HepG2 (cell line): ENCODE results near the gene INAFM1. TPM values are rescaled to one million over a fixed set of nuclear protein-coding genes. Genes with fewer than 3 reads are reported as not detected.

Experiments used
- BRCA1 ChIP-seq: sonication (generic); formaldehyde crosslinking; IDR thresholded peaks from 2 replicates; pipeline ENCODE4 v1.4.0; 2020; ENCODE audit warnings: missing genetic modification reagents
- MAFG ChIP-seq: sonication (generic); formaldehyde crosslinking; IDR thresholded peaks from 2 replicates; pipeline ENCODE4 v1.5.1; 2020; ENCODE audit warnings: mild to moderate bottlenecking, missing genetic modification reagents
- MYNN ChIP-seq: sonication (generic); formaldehyde crosslinking; IDR thresholded peaks from 2 replicates; pipeline ENCODE4 v1.4.0; 2020; ENCODE audit warnings: mild to moderate bottlenecking, low read depth, missing genetic modification reagents
- PAXIP1 ChIP-seq: sonication (generic); formaldehyde crosslinking; conservative IDR thresholded peaks from 2 replicates; pipeline ENCODE4 v1.4.0; 2020; ENCODE audit warnings: mild to moderate bottlenecking, missing genetic modification reagents, moderate library complexity
- TSC22D2 ChIP-seq: sonication (generic); formaldehyde crosslinking; IDR thresholded peaks from 2 replicates; pipeline ENCODE4 v1.5.1; 2020; ENCODE audit warnings: missing genetic modification reagents, mild to moderate bottlenecking, borderline replicate concordance
- ZNF546 ChIP-seq: sonication (generic); formaldehyde crosslinking; conservative IDR thresholded peaks from 2 replicates; pipeline ENCODE4 v1.8.1; 2023; ENCODE audit warnings: mild to moderate bottlenecking, missing genetic modification reagents
- ZNF598 ChIP-seq: sonication (generic); formaldehyde crosslinking; IDR thresholded peaks from 2 replicates; pipeline ENCODE4 v1.5.1; 2020; ENCODE audit warnings: mild to moderate bottlenecking, missing genetic modification reagents, borderline replicate concordance
- ZNF782 ChIP-seq: sonication (generic); formaldehyde crosslinking; IDR thresholded peaks from 2 replicates; pipeline ENCODE4 v1.4.0; 2020; ENCODE audit warnings: missing genetic modification reagents, mild to moderate bottlenecking, borderline replicate concordance
- ZNF878 ChIP-seq: sonication (generic); formaldehyde crosslinking; IDR thresholded peaks from 2 replicates; pipeline ENCODE4 v1.8.1; 2023; ENCODE audit warnings: mild to moderate bottlenecking, missing genetic modification reagents, moderate library complexity
- polyA plus RNA-seq, 8 experiments: library from polyadenylated mRNA; depleted of rRNA in 3 of 8; stranded (reverse) in 7 of 8; unstranded in 1 of 8; fragments of >200 nt; fragmentation: Illumina TruSeq in 4 of 8; extraction: Trizol in 4 of 8; gene quantifications; 2 replicates each; pipeline versions ENCODE4 v1.2.1 to v1.2.3, GENCODE V29; 2011 to 2016; ENCODE audit warnings: low read depth in 4 of 8, missing spikeins in 1 of 8, mixed read lengths in 1 of 8; ENCODE audit not compliant: insufficient read depth in 1 of 8
- total RNA-seq, 5 experiments: library from RNA; depleted of rRNA; stranded (reverse); fragments of >200 nt; fragmentation: Illumina TruSeq; extraction: Trizol; gene quantifications; 2 replicates each; pipeline ENCODE4 v1.2.3, GENCODE V29; 2016; ENCODE audit warnings: low read depth in 1 of 5
- TF ChIP-seq, protein P1 (sequence below): sonication (generic); formaldehyde crosslinking; IDR thresholded peaks from 2 replicates; pipeline ENCODE4 v1.5.1; 2020; ENCODE audit warnings: mild to moderate bottlenecking, missing genetic modification reagents, moderate library complexity
- TF ChIP-seq, protein P2 (sequence below), 2 experiments: fragments of 450-650 bp in 1 of 2; sonication (generic) in 1 of 2; formaldehyde crosslinking in 1 of 2; IDR thresholded peaks; 2 replicates each; pipeline versions ENCODE4 v1.6.1 to v1.8.0; 2016 to 2022; ENCODE audit warnings: antibody characterized with exemption in 1 of 2, mild to moderate bottlenecking in 1 of 2, missing genetic modification reagents in 1 of 2

INAFM1 gene
- total and polyA plus RNA-seq, 2 of the 13 experiments (the other 11 are each of a cell fraction or from before 2014, with no cell fraction given): 0.88 to 1.9 TPM

- no peak for TF ChIP-seq ZNF878 (CRISPR knock-in tag)
- TF ChIP-seq MAFG: no peak
- TF ChIP-seq TSC22D2 (CRISPR knock-in tag): no peak
- no peak for TF ChIP-seq BRCA1
- TF ChIP-seq, protein P1, sequence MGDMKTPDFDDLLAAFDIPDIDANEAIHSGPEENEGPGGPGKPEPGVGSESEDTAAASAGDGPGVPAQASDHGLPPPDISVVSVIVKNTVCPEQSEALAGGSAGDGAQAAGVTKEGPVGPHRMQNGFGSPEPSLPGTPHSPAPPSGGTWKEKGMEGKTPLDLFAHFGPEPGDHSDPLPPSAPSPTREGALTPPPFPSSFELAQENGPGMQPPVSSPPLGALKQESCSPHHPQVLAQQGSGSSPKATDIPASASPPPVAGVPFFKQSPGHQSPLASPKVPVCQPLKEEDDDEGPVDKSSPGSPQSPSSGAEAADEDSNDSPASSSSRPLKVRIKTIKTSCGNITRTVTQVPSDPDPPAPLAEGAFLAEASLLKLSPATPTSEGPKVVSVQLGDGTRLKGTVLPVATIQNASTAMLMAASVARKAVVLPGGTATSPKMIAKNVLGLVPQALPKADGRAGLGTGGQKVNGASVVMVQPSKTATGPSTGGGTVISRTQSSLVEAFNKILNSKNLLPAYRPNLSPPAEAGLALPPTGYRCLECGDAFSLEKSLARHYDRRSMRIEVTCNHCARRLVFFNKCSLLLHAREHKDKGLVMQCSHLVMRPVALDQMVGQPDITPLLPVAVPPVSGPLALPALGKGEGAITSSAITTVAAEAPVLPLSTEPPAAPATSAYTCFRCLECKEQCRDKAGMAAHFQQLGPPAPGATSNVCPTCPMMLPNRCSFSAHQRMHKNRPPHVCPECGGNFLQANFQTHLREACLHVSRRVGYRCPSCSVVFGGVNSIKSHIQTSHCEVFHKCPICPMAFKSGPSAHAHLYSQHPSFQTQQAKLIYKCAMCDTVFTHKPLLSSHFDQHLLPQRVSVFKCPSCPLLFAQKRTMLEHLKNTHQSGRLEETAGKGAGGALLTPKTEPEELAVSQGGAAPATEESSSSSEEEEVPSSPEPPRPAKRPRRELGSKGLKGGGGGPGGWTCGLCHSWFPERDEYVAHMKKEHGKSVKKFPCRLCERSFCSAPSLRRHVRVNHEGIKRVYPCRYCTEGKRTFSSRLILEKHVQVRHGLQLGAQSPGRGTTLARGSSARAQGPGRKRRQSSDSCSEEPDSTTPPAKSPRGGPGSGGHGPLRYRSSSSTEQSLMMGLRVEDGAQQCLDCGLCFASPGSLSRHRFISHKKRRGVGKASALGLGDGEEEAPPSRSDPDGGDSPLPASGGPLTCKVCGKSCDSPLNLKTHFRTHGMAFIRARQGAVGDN: peak; percentile 68
- no peak for TF ChIP-seq ZNF546 (CRISPR knock-in tag)
- TF ChIP-seq PAXIP1 (CRISPR knock-in tag): no peak
- TF ChIP-seq, protein P2, sequence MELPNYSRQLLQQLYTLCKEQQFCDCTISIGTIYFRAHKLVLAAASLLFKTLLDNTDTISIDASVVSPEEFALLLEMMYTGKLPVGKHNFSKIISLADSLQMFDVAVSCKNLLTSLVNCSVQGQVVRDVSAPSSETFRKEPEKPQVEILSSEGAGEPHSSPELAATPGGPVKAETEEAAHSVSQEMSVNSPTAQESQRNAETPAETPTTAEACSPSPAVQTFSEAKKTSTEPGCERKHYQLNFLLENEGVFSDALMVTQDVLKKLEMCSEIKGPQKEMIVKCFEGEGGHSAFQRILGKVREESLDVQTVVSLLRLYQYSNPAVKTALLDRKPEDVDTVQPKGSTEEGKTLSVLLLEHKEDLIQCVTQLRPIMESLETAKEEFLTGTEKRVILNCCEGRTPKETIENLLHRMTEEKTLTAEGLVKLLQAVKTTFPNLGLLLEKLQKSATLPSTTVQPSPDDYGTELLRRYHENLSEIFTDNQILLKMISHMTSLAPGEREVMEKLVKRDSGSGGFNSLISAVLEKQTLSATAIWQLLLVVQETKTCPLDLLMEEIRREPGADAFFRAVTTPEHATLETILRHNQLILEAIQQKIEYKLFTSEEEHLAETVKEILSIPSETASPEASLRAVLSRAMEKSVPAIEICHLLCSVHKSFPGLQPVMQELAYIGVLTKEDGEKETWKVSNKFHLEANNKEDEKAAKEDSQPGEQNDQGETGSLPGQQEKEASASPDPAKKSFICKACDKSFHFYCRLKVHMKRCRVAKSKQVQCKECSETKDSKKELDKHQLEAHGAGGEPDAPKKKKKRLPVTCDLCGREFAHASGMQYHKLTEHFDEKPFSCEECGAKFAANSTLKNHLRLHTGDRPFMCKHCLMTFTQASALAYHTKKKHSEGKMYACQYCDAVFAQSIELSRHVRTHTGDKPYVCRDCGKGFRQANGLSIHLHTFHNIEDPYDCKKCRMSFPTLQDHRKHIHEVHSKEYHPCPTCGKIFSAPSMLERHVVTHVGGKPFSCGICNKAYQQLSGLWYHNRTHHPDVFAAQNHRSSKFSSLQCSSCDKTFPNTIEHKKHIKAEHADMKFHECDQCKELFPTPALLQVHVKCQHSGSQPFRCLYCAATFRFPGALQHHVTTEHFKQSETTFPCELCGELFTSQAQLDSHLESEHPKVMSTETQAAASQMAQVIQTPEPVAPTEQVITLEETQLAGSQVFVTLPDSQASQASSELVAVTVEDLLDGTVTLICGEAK (IDR thresholded peaks at IDR 0.05): no peak
- TF ChIP-seq, protein P2 (CRISPR knock-in tag; IDR thresholded peaks at IDR 0.05): no peak; the same call in 1 of the 2 replicates
- no peak for TF ChIP-seq ZNF598
- TF ChIP-seq MYNN: no peak
- 0 out of 2 replicates have a peak, but pooled peaks have one; percentile 18 for TF ChIP-seq ZNF782
Observed at GRCh38 chr19:47257411-47258169, 17.1 kb upstream of the INAFM1 start (continued).
